RKO (cell line): ENCODE results near the gene DCANP1.
"Not testable (repeated sequence)": the region's sequence is repeated elsewhere in the genome, so short reads cannot be mapped to it uniquely, and the experiment has no call there.

Source experiments
- DNase-seq: peaks from one replicate; pipeline ENCODE4 v3.0.0-alpha.2; 2016; ENCODE audit warnings: low spot score

The DCANP1 gene, protein sequence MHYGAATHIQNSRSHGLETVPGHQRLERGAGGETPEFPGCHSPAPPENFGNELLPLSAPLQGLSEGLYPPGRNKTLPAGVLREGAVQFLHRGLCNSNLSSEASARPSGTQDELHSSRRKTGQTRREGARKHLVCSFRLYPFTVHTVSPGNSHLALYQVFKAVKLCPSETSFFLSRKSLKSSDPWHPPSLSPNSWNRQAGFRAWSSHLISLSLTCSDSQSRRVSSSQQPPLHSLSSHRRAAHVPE

DNA sequence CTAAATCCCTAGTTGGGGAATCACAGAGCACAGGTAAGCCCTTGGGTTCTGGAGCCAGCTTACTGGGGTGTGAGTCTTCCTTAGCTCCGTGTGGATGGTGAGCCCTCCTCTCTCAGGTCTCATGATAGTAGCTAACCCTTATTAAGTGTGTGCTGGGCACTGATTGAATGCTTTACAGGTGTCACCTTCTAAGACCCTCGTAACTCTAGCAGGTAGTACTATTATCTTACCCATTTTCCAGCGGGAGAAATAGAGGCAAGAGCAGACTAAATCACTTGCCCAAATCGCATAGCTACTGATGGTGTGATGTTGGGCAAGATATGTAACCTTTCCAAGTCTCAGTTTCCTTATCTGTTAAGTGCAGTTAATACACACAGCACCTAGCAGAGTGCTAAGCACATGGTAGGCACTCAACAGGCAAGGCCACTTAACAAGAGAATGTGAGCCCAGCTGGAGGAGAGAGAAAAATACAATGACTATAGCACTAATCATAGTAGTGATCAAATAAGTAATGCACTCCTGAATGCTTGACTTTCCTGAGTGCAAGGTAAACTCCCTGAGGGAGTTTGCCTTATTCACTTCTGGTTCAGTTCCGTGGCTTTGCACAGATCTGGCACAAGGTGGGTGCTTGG is at the start of gene DCANP1:
Gene DCANP1, minus strand, starts transcription at position 51 of the 632 bp plus-strand sequence. CDS start 240 bp downstream, outside the sequence.
- no peak for DNase-seq

DNA sequence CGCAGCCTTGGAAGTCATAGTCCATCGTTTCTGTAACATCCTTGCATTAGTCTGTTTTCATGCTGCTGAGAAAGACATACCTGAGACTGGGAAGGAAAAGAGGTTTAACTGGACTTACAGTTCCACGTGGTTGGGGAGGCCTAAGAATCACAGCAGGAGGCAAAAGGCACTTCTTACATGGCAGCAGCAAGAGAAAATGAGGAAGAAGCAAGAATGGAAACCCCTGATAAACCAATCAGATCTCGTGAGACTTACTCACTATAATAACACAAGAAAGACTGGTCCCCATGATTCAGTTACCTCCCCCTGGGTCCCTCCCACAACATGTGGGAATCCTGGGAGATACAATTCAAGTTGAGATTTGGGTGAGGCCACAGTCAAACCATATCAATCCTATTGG is 48.4 kb upstream of the DCANP1 start:
- not testable (repeated sequence) for DNase-seq

DNA sequence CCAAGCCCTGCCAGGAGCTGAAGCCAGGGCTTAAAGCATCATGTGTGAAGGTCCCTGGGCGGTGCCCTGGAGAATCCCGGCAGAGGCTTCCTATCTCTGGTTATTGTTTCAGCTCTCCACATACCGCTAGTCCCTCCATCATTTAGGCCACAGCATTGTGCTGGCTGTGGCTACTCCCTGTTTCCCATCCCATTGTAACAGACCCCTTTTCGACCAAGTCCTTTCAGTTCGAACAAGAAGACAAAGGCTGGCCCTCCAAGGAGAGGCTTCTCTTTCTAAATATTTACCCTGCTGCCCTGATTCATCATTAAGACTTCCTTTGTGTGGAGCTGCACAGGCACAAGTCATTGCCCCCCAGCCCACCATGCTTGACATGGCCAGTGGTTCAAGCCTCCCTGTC is 47.0 kb upstream of the DCANP1 start:
- no peak for DNase-seq

DNA sequence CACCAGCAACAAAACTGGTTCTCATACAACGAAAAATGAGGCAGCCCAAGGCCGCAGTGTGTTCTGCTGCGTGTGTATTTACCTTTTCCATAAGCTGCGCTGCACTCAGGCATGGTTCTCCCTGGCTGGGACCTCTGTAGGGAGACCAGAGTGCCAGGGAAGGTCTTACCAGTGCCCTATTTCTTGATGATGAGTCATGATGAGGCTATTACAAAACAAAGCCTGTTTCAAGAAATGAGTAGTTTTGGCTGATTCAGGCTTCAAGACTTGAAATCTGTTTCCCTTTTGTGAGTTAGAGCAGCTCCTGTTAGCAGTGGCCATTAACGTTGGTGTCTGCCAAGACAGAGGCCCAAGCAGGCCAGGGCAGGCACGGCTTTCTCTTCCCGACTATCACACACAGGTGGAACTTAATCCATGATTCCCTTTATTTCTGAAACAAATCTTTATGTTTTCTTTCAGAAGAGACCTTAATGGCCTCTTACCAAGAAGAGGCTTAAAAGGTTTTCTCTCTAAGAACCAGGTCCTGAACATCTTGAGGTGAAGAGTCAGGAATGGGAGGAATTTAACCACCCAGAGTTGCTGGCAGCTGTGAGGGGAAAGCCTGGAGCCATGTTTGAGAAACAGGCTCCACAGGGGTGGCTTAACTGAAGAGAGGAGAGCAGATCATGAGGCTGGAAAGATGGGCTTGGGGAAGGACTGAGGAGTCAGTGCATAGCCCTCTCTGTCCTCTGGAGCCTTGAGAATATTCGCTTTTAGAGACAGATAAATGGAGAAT is 46.4 kb upstream of the DCANP1 start:
- peak; percentile 79 for DNase-seq

DNA sequence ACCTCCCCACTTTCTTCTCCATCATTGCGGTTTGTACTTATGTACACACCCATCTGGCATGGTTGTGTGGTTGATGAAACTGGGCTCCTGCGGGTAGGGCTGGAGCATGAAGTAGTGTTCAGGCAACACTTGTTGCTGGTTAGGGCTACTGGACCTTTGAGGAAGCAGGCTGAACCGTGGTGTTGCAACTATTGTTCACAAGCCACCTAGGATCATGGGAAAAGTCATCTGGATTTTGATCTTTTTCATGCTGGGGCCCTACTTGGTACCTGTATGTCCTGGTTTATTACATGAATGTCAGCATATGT is 45.1 kb upstream of the DCANP1 start:
- no peak for DNase-seq

DNA sequence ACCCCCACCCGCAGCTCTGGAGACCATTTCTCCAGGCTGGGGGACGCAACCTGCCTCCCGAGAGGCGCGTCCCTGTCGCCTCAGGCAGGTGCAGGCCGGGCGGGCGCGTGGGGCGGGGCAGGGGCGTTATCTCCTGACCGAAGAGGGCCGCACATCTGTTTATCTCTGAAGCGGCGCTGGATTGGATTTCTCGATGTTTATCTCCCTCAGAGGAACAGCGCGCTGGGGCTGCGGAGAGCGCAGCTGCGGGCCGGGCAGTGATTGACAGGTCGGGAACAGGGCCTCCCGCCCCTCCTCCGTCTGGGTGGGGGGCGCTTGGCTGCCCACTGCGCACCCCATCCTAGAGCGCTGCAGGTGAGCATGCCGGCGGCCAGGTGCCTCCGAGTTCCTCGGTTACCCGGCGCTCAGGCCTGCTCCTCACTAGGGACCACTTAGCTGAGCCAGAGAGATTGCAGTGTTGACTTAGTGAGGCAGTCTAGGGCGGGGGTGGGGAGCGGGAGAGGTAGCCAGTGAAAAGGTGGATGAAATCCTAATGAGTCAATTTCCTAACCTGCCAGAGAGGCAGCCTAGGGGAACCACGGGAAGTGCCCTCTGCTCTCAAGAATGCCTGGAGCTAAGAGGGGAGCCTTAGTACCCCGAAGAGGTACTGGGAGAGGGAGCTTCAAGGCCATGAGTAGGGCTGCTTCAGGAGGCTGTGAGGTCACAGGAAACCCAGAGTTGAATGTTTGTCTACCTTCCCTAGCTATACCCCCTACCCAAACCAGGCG is 44.6 kb upstream of the DCANP1 start:
- DNase-seq = no peak

DNA sequence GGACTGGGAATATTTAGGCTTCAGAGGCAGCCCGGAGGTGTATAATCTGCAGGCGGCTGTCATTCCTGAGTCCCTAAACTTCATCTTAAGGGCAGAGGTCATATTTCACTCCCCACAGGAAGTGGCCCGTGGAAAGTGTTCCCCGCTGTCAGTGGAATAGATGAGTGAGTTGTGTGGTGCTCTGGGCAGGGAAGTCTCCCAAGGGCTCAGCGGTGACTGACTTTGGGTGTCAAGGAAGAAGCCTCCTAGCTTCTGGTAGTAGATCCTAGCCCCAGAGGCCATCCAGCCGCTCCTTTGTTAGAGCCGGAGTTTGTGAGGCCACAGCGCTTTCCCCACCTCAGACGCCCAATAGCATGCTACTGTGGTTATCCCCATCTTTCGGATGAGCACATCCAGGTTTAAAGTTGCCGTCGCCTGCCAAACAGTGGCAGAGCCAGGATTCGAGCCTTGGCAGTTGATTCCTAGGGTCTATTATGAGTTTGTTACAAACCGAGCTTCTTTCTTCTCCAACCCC is 43.9 kb upstream of the DCANP1 start:
- DNase-seq = no peak

DNA sequence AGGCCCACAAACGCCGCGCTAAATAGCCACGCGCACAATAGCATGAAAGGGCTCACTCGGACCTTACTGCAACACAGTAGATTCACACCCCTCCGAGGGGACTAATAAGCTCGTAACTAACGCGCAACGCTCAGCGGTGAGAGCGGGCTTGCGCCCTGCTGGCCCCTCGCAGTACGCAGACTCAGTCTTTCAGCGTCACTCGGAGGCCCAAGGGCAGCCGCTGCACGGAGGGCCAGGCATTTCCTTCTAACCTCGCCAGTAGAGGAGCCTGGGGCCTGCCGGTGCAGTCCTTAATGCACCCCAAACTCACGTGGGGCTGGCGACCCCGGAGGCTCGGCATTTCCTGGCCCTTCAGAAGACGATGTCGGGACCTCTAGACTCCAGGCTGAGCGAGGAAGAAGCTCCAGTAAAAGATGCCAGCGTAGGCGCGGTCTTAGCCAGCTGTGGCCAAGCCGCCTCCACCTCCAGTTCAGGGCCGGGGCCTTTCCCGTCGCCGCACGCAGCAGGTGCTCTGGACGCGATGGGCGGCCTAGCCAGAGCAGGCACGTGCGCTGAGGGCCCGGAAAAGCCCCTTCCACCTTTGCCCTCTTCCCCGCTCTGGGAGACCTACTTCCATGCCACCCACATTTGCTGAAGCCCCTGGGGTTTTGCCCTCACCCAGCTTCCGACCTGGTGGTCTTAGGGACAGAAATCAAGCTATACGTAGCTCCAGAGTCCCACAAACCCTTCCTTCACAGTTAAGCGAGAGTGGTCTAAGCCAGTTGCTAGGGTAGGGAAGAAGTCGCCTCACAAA is 43.3 kb upstream of the DCANP1 start:
- no peak for DNase-seq

DNA sequence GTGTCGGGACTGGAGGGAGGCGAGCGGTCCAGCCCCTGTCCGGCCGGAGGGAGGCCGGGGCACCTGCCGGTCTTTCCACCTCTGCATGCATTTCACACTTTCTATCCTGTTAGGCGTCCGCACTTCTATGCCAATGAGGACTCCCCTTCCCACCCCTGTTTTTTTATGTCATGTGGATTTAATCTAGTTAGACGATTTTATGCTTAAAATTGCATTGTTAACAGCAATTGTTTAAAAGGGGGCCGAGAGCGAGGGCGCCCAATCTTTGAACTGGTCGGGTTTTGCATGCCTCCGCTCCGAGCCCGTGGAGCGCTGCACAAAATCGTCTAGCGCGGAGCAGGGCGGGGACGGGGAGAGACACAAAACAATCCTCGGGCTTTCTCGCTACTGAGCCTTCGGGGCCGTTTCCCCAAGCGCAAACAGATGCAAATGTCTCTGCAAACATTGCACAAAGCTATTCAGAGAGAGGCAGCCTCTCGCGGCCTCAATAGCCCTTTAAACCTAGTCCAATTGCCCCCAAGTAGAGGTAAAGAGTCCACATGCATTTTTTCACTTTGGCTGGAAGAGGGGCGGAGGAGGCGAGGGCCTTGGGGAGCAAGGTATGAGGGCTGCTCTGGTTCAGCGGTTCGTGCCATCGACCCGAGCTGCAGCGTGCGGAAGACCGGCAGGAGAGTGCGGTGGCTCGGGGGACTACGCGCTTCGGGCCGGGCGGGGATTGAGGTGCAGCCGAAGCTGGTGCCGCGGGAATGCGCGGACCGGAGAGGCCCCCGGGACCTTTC is 42.5 kb upstream of the DCANP1 start:
- DNase-seq = no peak

DNA sequence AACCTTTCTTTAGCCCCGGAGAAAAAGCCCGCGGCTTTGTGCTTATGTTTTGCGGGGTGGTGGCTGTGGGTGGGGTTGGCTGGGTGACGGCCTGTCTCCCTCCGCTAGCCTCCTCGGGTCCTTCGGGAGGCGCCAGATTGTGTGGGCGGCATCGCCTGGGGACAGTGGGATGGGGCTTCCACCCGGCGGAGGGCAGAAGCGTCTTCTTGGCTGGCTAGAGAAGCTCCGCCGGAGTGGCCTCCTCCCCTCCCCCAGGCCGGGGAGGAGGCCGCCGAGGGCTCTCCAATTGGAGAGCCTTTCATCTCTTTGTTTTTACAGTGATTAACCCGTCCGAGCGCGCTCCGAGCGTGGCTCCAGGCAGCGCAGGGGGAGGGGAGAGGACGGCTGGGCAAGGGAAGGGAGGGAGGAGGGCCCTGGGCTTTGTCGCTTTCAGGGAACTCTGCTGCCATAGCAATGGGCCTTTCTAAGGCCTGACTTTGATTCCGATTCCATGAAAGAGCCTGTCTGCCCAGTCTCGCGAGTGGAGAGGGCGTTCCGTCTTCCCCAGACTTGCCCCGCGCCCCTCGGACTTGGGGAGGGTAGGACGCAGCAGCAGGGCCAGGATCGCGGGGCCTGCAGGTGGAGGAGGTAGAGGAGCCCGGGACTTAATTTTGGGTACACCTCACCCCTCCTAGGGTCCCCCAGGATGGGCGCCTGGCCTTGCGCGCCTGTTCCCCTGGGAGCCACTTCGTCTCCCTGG is 41.7 kb upstream of the DCANP1 start:
- DNase-seq = no peak

DNA sequence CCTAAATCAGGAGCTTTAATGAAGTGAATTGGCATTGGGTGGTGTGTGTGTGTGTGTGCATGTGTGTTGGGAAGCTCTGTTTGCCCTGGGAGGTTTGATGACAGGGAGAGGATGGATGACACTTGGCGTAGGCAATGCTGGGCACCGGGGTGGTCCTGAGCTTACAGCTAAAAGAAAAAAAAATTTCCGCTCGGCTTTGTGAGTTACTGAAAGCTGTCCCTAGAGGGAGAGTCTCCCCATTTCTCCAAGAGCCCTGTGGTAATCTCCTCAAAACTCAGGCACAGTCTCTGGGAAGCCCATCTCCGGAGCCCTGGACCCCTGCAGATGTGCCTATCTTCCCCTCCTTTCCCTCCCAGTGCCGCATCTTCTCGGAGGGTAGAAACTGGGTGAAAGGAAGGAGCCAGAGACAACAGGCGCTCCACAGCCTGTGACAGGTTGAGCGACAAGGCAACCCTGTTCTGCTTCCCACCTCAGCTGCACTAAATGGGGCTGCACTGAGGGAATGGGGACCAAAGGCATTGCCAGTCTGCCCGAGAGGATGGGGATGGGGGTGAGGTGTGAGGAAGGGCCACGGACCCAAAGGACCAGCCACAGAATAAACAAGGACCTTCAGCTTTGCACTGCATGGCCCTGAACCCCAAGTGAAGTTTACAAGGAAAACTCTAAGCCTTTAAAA is 40.8 kb upstream of the DCANP1 start:
- DNase-seq = no peak

DNA sequence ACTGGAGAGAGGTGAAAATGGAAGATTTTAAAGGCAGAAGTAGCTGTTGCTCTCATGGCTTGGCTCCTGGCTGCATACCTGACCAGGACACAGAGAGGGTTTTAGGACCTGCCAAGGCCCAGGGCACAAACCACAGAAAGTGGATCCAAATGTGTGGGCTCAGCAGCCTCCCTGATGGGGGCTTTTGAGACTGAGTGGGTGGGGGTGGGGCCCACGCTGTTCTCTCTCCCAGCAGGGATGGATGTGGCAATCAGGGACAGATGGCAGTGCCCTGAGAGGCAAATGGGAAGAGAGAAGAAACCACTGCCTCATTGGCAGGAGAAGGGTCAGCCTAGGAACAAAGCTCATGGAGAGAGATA is 39.9 kb upstream of the DCANP1 start:
- DNase-seq = no peak

DNA sequence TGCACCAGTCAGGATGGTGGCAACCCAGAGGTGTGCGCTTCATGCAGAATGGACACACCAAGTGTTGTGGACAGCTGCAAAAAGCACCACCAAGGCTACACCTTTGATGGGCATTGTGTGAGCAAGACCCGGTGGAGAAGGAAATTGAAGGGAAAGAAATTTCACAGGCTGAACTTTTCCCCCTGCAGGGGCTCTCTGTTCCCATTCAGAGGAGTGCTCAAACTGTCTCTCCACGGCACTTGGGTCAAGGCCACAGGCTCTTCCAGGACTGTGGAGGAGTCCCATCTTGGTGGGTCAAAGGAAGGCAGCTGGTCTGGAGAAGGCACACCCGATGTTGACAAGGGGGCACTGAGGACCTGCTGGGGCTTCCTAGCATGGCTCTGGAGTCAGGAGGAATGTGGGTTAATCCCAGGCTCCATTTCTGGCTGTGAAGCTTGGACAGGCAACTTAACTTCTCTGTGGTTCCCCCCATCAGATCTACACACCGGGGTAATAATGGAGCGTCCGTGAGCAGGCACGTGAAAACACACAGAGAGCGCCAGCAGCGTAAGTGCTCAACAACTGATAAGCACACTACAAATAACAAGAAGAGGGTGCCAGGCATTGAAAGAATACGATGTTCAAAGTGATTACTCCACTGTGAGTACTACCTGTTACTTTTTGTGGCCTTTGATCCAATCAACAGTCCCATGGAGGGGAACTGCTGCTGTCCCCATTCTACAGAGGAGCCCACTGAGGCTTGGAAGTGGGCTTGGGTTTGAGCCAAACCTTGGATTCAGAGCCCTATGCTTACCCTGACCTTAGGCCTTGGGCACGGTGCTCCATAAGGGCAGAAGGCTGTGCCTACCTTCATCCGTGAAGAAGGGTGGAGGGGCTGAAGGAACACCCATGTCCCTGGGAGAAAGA is 39.2 kb upstream of the DCANP1 start:
- DNase-seq = no peak

DNA sequence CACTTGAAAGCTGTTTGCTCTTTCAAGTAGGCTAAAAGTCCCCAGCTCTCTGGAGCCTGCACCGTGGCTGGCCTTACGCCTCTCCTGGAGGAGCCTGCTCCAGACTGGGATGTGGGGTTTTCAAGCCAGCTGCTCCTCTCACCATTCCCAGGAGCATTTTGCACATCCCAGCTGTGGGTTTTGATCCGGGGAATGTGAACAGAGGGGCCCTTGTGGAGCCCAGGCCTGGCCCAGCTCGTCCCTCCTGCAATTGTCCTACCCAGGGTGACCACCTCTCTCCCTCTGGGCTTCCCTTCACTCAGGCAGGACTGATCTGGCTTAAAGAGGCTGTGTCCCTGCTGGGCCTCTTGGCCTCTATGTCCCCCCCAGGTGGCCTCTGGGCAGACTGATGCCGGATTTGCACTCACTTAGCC is 37.5 kb upstream of the DCANP1 start:
- no peak for DNase-seq

DNA sequence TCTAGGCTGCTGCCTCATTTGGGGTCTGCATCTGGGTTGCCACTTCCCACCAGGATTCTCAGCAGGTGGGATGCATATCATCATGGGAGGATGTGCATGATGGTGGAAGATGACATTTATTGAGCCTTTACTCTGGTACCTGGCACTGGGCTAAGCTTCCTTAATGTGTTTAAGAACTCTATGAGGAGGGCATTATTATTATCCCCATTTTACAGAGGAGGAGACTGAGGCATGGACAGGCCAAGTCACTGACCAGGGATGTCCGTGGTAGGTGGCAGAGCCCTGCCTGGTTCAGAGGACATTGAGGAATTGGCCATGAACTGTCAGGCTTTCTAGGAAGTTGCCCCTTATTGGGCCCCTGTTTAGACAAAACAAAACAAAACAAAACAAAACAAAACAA is 36.1 kb upstream of the DCANP1 start:
- DNase-seq = no peak

DNA sequence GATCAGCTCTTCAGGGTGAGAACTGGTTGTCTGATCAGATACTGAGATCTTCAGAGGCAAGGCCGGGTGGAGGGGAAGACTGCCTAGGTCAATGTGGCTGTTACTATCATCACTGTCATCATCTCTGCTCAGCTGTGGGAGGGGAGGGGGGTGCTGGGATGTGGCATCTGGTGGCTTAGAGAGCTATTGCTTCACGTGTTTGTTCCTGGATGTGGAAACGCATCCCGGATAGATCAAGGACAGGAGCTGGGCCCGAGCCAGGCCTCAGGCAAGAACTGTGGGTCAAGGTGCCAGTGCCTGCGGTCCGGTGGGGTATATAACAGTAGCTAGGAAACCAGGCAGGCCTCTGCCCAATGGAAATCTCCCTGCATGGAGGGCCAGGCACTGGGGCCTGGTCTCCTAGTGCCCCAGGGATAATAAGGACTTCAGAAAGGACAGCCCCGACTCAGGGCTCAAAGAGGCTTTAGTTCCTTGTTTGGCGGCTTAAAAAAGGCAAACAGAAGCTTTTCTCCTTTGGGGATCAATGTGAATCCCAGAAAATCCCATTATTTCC is 35.3 kb upstream of the DCANP1 start:
- no peak for DNase-seq

DNA sequence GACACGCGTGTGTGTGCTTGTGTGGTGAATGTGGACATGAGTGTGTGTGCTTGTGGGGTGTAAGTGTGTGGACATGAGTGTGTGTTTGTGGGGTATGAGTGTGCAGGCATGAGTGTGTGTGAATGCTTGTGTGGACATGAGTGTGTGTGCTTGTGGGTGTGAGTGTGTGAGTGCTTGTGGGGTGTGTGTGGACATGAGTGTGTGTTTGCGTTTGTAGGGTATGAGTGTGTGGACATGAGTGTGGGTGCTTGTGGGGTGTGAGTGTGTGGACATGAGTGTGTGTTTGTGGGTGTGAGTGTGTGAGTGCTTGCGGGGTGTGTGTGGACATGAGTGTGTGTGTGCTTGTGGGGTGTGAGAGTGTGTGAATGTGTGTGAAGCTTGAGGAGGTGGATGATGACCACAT is 34.8 kb upstream of the DCANP1 start:
- no peak for DNase-seq

DNA sequence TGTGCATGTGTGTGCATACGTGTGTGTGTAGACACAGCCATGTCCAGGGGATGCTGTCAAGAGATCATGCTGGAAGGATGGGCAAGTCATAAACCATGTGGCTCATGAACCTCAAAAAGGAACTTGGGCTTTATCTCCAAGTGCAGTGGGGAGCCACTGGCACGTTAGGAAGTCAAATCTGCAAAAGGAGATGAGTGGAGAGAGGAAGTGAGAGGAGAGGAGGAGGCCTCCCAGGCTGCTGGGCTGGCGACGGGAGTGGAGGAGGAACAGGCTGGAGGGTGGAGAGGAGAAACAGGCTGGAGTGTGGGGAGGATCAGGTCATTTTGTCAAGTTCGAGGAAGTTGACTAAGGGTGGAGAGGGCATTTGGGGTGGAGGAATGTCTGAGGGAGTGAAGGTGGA is 34.2 kb upstream of the DCANP1 start:
- DNase-seq = no peak
